OCI-LY7 (cell line): ENCODE data around the gene STX8. TPM values are rescaled to one million over a fixed set of nuclear protein-coding genes. Genes with fewer than 3 reads are reported as not detected.

ENCODE experiments used
- BruUV-seq: library from RNA; stranded (reverse); fragments of 400-500 nt; replicated peaks from 2 replicates; lab custom pipeline; 2021; lab: Mats Ljungman, UMichigan
- CTCF ChIA-PET: fragments of 300-600 bp; sonication (Branson Sonifier 250); formaldehyde crosslinking; loops from one replicate; lab custom pipeline; 2022; ENCODE audit warnings: antibody characterized with exemption; ENCODE audit not compliant: unreplicated experiment; lab: Charles Lee
- POLR2A ChIA-PET: fragments of 300-600 bp; sonication (Branson Sonifier 250); formaldehyde crosslinking; loops from one replicate; lab custom pipeline; 2022; ENCODE audit warnings: antibody characterized with exemption; lab: Charles Lee
- DNase-seq: peaks from one replicate; pipeline ENCODE4 v3.0.0-alpha.2; 2015; ENCODE audit warnings: low spot score
- H2AFZ ChIP-seq: fragments of 200-600 bp; sonication (generic), shearing (Covaris generic); 2 replicates; pipeline ENCODE4 v1.6.1; 2014; ENCODE audit warnings: mild to moderate bottlenecking, antibody characterized with exemption, low read length, moderate library complexity
- H3K27ac ChIP-seq: fragments of 200-600 bp; sonication (generic); 2 replicates; pipeline ENCODE4 v1.5.1; 2014; ENCODE audit warnings: mixed run types, low read depth, mild to moderate bottlenecking, moderate library complexity, low read length, inconsistent platforms; ENCODE audit not compliant: poor library complexity, severe bottlenecking
- H3K36me3 ChIP-seq: fragments of 200-600 bp; sonication (generic); 2 replicates; pipeline ENCODE4 v1.6.1; 2014; ENCODE audit warnings: mild to moderate bottlenecking, antibody characterized with exemption, low read length, moderate library complexity, mixed read lengths; ENCODE audit not compliant: insufficient read depth
- H3K4me1 ChIP-seq: fragments of 200-600 bp; sonication (generic); 2 replicates; pipeline ENCODE4 v1.5.1; 2014; ENCODE audit warnings: mild to moderate bottlenecking, low read length; ENCODE audit not compliant: insufficient read depth, poor library complexity, severe bottlenecking
- H3K4me2 ChIP-seq: fragments of 200-600 bp; sonication (generic); 2 replicates; pipeline ENCODE4 v1.6.1; 2014; ENCODE audit warnings: mild to moderate bottlenecking, low read length
- H3K4me3 ChIP-seq: fragments of 200-600 bp; sonication (generic); 2 replicates; pipeline ENCODE4 v1.5.1; 2014; ENCODE audit warnings: mild to moderate bottlenecking, low read depth, low read length; ENCODE audit not compliant: poor library complexity, severe bottlenecking
- H3K79me2 ChIP-seq: fragments of 200-600 bp; sonication (generic); 2 replicates; pipeline ENCODE4 v1.6.1; 2016; ENCODE audit warnings: low read depth, mild to moderate bottlenecking, low read length, moderate library complexity, mixed read lengths; ENCODE audit not compliant: insufficient read depth
- H3K9me2 ChIP-seq: fragments of 200-600 bp; sonication (generic); 2 replicates; pipeline ENCODE4 v1.6.1; 2016; ENCODE audit warnings: mild to moderate bottlenecking, low read length, mixed read lengths; ENCODE audit not compliant: insufficient read depth
- H3K9me3 ChIP-seq: fragments of 200-600 bp; sonication (generic); 2 replicates; pipeline ENCODE4 v1.6.1; 2014; ENCODE audit warnings: mild to moderate bottlenecking, mixed run types, low read length, mixed read lengths
- H4K20me1 ChIP-seq: fragments of 200-600 bp; sonication (generic); 2 replicates; pipeline ENCODE4 v1.6.1; 2014; ENCODE audit warnings: mild to moderate bottlenecking, antibody characterized with exemption, low read length, moderate library complexity, mixed read lengths; ENCODE audit not compliant: insufficient read depth
- EZH2phosphoT487 ChIP-seq: fragments of 200-600 bp; sonication (generic); IDR thresholded peaks from 2 replicates; pipeline ENCODE4 v1.6.1; 2018; ENCODE audit warnings: low read depth, borderline replicate concordance, mild to moderate bottlenecking, mixed run types, antibody characterized with exemption, low read length, moderate library complexity, mixed read lengths
- intact Hi-C: fragments of 100-400 bp; cut with micrococcal nuclease; formaldehyde crosslinking; loops from one replicate; pipeline ENCODE4 v1.10.0; 2022; ENCODE audit not compliant: unreplicated experiment
- total RNA-seq, 2 experiments: library from RNA; depleted of rRNA in 1 of 2; stranded (reverse); fragments of >200 nt in 1 of 2; shearing (Covaris generic) in 1 of 2; gene quantifications; 2 replicates each; pipeline ENCODE4 v1.2.3, GENCODE V29; 2014 to 2022
- TF ChIP-seq, protein P1 (sequence below): fragments of 200-600 bp; sonication (generic); conservative IDR thresholded peaks from 2 replicates; pipeline ENCODE4 v1.5.1; 2014; ENCODE audit warnings: mild to moderate bottlenecking, antibody characterized with exemption, low read length, moderate library complexity, mixed read lengths

STX8 gene
- total RNA-seq, 2 experiments from 2014 or later: 56.7 to 69.0 TPM

DNA sequence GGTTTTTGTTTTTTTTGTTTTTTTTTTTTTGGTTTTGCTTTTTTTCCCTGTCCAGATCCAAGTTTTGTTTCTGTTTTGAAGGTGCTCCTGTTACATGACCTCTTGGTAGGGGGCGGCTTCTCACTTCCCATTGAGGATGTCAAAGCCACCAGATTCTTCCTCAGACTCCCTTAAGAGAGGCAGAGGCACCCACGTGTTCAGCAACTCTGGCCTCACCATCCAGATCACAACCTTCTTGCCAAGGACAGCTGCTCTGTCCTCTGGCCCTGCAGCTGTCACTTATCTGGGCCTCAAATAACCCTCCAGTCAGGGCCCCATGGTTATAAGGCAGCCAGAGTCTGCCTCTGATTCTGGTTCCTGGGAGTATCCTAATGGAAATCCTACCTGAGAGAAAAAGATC, 208.5 kb downstream of the STX8 start:
- BruUV-seq: no TSS peak
- Histone ChIP-seq H3K4me2 (no peak overlapping the region), H3K36me3 (no peaks in the 10 kb centered on the region), H3K79me2 (no peaks in the 10 kb centered on the region), H3K9me2 (no peaks in the 10 kb centered on the region), H3K27ac (no peak overlapping the region), H4K20me1 (no peaks in the 10 kb centered on the region), H3K4me1 (no peaks in the 10 kb centered on the region), H3K4me3 (no peak overlapping the region), H2AFZ (no peak overlapping the region), H3K9me3 (no peaks in the 10 kb centered on the region)
- no peak for TF ChIP-seq EZH2phosphoT487
- TF ChIP-seq, protein P1, sequence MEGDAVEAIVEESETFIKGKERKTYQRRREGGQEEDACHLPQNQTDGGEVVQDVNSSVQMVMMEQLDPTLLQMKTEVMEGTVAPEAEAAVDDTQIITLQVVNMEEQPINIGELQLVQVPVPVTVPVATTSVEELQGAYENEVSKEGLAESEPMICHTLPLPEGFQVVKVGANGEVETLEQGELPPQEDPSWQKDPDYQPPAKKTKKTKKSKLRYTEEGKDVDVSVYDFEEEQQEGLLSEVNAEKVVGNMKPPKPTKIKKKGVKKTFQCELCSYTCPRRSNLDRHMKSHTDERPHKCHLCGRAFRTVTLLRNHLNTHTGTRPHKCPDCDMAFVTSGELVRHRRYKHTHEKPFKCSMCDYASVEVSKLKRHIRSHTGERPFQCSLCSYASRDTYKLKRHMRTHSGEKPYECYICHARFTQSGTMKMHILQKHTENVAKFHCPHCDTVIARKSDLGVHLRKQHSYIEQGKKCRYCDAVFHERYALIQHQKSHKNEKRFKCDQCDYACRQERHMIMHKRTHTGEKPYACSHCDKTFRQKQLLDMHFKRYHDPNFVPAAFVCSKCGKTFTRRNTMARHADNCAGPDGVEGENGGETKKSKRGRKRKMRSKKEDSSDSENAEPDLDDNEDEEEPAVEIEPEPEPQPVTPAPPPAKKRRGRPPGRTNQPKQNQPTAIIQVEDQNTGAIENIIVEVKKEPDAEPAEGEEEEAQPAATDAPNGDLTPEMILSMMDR: no peak
- intact Hi-C loops: no loop called here
- ChIA-PET CTCF (no interaction called here), POLR2A (interaction anchor here (0.7 kb wide), 1 partner anchor 799 kb away, joined by 3 read pairs; no protein-coding TSS in a partner anchor)
- DNase-seq: no peak

DNA sequence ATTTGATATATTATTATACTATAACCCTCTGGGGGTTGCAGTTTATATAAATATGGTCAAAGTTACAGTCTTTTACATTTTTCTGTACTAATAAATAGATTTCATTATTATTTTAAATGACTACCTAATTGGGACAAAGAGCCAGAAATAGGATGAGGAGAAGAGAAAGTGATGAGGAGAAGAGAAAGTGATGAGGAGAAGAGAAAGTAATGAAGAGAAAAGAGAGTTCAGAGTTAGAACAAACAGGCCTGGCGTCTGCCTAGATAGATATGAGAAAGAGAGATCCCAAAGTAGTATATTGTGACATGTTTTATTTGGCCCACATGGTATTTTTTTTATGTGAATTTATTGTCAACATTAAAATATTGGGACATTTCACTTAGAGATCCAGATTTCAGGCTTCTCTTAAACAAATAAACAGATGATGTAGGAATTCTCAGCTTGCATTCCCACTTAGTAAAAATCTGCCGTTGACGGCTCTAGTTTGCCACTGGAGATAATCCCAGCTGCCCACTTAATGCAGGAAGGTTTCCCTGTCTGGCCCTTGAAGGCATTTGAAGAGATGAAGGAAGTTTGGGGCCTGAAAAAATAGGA, 210.7 kb downstream of the STX8 start:
- Histone ChIP-seq H3K9me3 (no peaks in the 10 kb centered on the region), H3K79me2 (no peaks in the 10 kb centered on the region), H3K4me1 (no peaks in the 10 kb centered on the region), H3K27ac (no peak overlapping the region), H3K9me2 (no peaks in the 10 kb centered on the region), H2AFZ (no peak overlapping the region), H4K20me1 (no peaks in the 10 kb centered on the region), H3K4me2 (no peak overlapping the region), H3K4me3 (no peak overlapping the region), H3K36me3 (no peaks in the 10 kb centered on the region)
- ChIA-PET CTCF (no interaction called here), POLR2A (interaction anchor here (0.5 to 1.1 kb wide), 2 partner anchors 13 to 250 kb away, joined by 3 to 6 read pairs; no protein-coding TSS in a partner anchor)
- no peak for DNase-seq
- intact Hi-C loops: no loop called here
- TF ChIP-seq, protein P1: no peak
- TF ChIP-seq EZH2phosphoT487: no peak
- BruUV-seq: no TSS peak

DNA sequence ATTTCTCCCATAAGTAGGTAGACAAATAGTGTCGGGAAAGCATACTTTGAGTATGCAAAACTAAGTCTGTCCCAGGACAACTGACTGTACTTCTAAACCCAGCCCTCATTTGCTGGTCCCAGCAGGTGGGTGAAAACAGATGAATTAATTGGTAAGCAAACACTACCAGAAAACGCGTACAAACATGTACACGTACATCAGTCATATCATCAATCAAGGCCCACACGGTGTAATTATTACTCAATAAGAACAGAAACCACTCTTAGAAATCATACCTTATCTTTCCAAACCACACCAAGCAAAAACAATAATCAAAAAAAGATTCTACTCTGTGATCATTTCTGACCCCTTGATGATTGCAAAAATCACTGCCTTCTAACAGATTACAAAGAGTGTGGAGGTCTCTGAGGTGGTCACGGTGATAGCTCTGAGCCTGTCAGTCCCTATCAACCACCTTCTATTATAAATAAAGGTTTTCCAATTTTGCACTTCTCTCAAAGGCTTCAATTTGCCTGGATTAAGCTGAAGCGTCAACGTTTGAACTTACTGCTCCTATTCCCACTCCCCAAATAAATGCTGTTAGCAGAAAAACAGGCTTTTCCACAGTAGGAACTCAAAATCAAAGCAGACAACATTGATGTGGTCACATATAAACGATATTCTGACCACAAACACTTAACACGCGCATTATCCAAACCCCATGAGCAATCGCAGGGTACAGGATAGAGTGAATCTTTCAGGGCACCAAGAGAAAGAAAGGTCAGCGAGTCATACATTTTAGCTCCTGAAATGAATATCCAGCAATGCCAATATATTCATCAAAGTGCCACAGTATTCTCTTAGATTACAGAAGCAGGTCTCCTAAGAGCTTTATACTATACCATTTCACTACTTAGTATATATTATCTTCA, 211.9 kb downstream of the STX8 start:
- BruUV-seq: no TSS peak
- no peaks in the 10 kb centered on the region for H3K79me2 ChIP-seq
- intact Hi-C loops: no loop called here
- H4K20me1 ChIP-seq: no peaks in the 10 kb centered on the region
- no peak overlapping the region for H3K4me2 ChIP-seq
- no peak overlapping the region for H3K27ac ChIP-seq
- no peak overlapping the region for H2AFZ ChIP-seq
- ChIA-PET POLR2A (no interaction called here), CTCF (no interaction called here)
- no peaks in the 10 kb centered on the region for H3K36me3 ChIP-seq
- no peaks in the 10 kb centered on the region for H3K9me2 ChIP-seq
- H3K4me1 ChIP-seq: no peaks in the 10 kb centered on the region
- TF ChIP-seq, protein P1: no peak
- TF ChIP-seq EZH2phosphoT487: no peak
- no peak for DNase-seq
- no peak overlapping the region for H3K4me3 ChIP-seq
- H3K9me3 ChIP-seq: no peaks in the 10 kb centered on the region
